HCT116 (cell line): ENCODE data around the gene HGF. TPM values are rescaled to one million over a fixed set of nuclear protein-coding genes. Genes with fewer than 3 reads are reported as not detected.

Experiments
- ATAC-seq: fragments of 200-7000 bp; cut with Tn5 transposase; 2 replicates; pipeline ENCODE4 v1.9.1; 2020; ENCODE audit warnings: mild to moderate bottlenecking, moderate library complexity
- BruUV-seq: library from RNA; stranded (reverse); fragments of 400-500 nt; replicated peaks from 2 replicates; lab custom pipeline; 2021; lab: Mats Ljungman, UMichigan
- CTCF ChIA-PET: fragments of 300-600 bp; sonication (Branson Sonifier 250); formaldehyde crosslinking; loops from one replicate; lab custom pipeline; 2021; ENCODE audit warnings: antibody characterized with exemption; lab: Charles Lee
- POLR2A ChIA-PET: fragments of 300-600, 350-600 bp; sonication (Branson Sonifier 250); formaldehyde crosslinking; loops from one replicate; lab custom pipeline; 2021; ENCODE audit warnings: antibody characterized with exemption; lab: Charles Lee
- RAD21 ChIA-PET, 2 experiments: fragments of 300-600 bp; sonication (Branson Sonifier 250); formaldehyde crosslinking; loops; one replicate each; lab custom pipeline; 2023; ENCODE audit warnings: low total read pairs in 2 of 2; ENCODE audit not compliant: uncharacterized antibody in 2 of 2, unreplicated experiment in 2 of 2, low non-redundant PET in 1 of 2; lab: Charles Lee
- DNase-seq: peaks from one replicate; pipeline ENCODE4 v3.0.0-alpha.2; 2010; ENCODE audit warnings: low read depth, low spot score
- H2AFZ ChIP-seq: fragments of 200-600 bp; shearing (Covaris generic), sonication (generic); 2 replicates; pipeline ENCODE4 v1.6.1; 2017; ENCODE audit warnings: low read depth, mixed run types, mixed read lengths, antibody characterized with exemption, low read length; ENCODE audit not compliant: poor library complexity, severe bottlenecking
- H3K27ac ChIP-seq: 2 replicates; pipeline ENCODE4 v1.5.1; 2012; ENCODE audit warnings: low read depth, low read length
- H3K27me3 ChIP-seq: fragments of 200-600 bp; sonication (generic); 2 replicates; pipeline ENCODE4 v1.6.1; 2016; ENCODE audit warnings: mixed run types, low read length, mixed read lengths; ENCODE audit not compliant: insufficient read depth
- H3K36me3 ChIP-seq, 2 experiments: fragments of 200-500 bp in 1 of 2; fragments of 200-600 bp in 1 of 2; sonication (Bioruptor generic) in 1 of 2; sonication (generic) in 1 of 2; 2 replicates each; pipeline versions ENCODE4 v1.5.1 to v1.6.1; 2014 to 2016; ENCODE audit warnings: low read length in 2 of 2, inconsistent platforms in 1 of 2, mixed read lengths in 1 of 2, mixed run types in 1 of 2; ENCODE audit not compliant: insufficient read depth in 2 of 2, control insufficient read depth in 1 of 2
- H3K4me1 ChIP-seq, 2 experiments: fragments of 200-600 bp in 1 of 2; sonication (generic) in 1 of 2; 2 replicates each; pipeline versions ENCODE4 v1.5.1 to v1.6.1; 2012 to 2017; ENCODE audit warnings: low read length in 2 of 2, inconsistent platforms in 1 of 2, mild to moderate bottlenecking in 1 of 2, mixed read lengths in 1 of 2, mixed run types in 1 of 2, moderate library complexity in 1 of 2; ENCODE audit not compliant: insufficient read depth in 2 of 2, control insufficient read depth in 1 of 2
- H3K4me2 ChIP-seq: fragments of 200-600 bp; sonication (generic); 2 replicates; pipeline ENCODE4 v1.6.1; 2017; ENCODE audit warnings: mixed run types, low read length, mixed read lengths
- H3K4me3 ChIP-seq, 2 experiments: fragments of 200-600 bp in 1 of 2; sonication (generic) in 1 of 2; replicated peaks in 1 of 2; 2 replicates each; pipeline ENCODE4 v1.5.1; 2011 to 2016; ENCODE audit warnings: low read length in 2 of 2, control low read depth in 1 of 2, low read depth in 1 of 2, mild to moderate bottlenecking in 1 of 2, mixed read lengths in 1 of 2, mixed run types in 1 of 2
- H3K79me2 ChIP-seq: fragments of 200-600 bp; sonication (generic); 2 replicates; pipeline ENCODE4 v1.6.1; 2017; ENCODE audit warnings: mild to moderate bottlenecking, mixed run types, low read length, moderate library complexity, mixed read lengths; ENCODE audit not compliant: insufficient read depth
- H3K9ac ChIP-seq: fragments of 200-600 bp; sonication (generic); 2 replicates; pipeline ENCODE4 v1.6.1; 2016; ENCODE audit warnings: low read length, mixed read lengths
- H3K9me2 ChIP-seq: fragments of 200-600 bp; sonication (generic), shearing (Covaris generic); 2 replicates; pipeline ENCODE4 v1.6.1; 2017; ENCODE audit warnings: mixed run types, mild to moderate bottlenecking, moderate library complexity; ENCODE audit not compliant: insufficient read depth
- H3K9me3 ChIP-seq, 2 experiments: fragments of 200-500 bp in 1 of 2; fragments of 200-600 bp in 1 of 2; sonication (Bioruptor generic) in 1 of 2; sonication (generic) in 1 of 2; 2 replicates each; pipeline ENCODE4 v1.6.1; 2014 to 2017; ENCODE audit warnings: low read length in 2 of 2, mixed read lengths in 2 of 2, inconsistent platforms in 1 of 2, low read depth in 1 of 2, mild to moderate bottlenecking in 1 of 2, mixed run types in 1 of 2, moderate library complexity in 1 of 2; ENCODE audit not compliant: control insufficient read depth in 1 of 2, insufficient read depth in 1 of 2
- H4K20me1 ChIP-seq: fragments of 200-600 bp; sonication (generic), shearing (Covaris generic); 2 replicates; pipeline ENCODE4 v1.6.1; 2017; ENCODE audit warnings: mixed run types, mild to moderate bottlenecking, moderate library complexity; ENCODE audit not compliant: insufficient read depth
- CBX3 ChIP-seq: IDR thresholded peaks from 2 replicates; pipeline ENCODE4 v1.6.1; 2012; ENCODE audit warnings: low read depth
- CTCF ChIP-seq, 3 experiments: fragments of 200-600 bp in 1 of 3; sonication (generic) in 1 of 3; IDR thresholded peaks in 2 of 3; conservative IDR thresholded peaks in 1 of 3; 2 replicates each; pipeline ENCODE4 v1.5.1; 2012 to 2017; ENCODE audit warnings: low read depth in 2 of 3, low read length in 2 of 3, antibody characterized with exemption in 1 of 3, borderline replicate concordance in 1 of 3, control low read depth in 1 of 3, mild to moderate bottlenecking in 1 of 3, mixed read lengths in 1 of 3, mixed run types in 1 of 3, moderate library complexity in 1 of 3; ENCODE audit not compliant: insufficient read depth in 1 of 3
- EGR1 ChIP-seq: IDR thresholded peaks from 2 replicates; pipeline ENCODE4 v1.6.1; 2012; ENCODE audit warnings: low read depth
- FOSL1 ChIP-seq: IDR thresholded peaks from 2 replicates; pipeline ENCODE4 v1.6.1; 2012; ENCODE audit warnings: low read depth
- POLR2A ChIP-seq: IDR thresholded peaks from 2 replicates; pipeline ENCODE4 v1.7.0; 2011; ENCODE audit warnings: borderline replicate concordance; ENCODE audit not compliant: insufficient read depth, insufficient read length; ENCODE audit errors: extremely low read depth
- RAD21 ChIP-seq: IDR thresholded peaks from 2 replicates; pipeline ENCODE4 v1.6.1; 2012; ENCODE audit warnings: low read depth, mild to moderate bottlenecking
- SRF ChIP-seq: IDR thresholded peaks from 2 replicates; pipeline ENCODE4 v1.6.1; 2012; ENCODE audit warnings: low read depth
- TCF7L2 ChIP-seq: IDR thresholded peaks from 2 replicates; pipeline ENCODE4 v1.7.0; 2011; ENCODE audit warnings: borderline replicate concordance, inconsistent platforms; ENCODE audit not compliant: insufficient read depth, insufficient read length; ENCODE audit errors: extremely low read depth
- ZBTB33 ChIP-seq: IDR thresholded peaks from 2 replicates; pipeline ENCODE4 v1.6.1; 2011; ENCODE audit warnings: mild to moderate bottlenecking, low read length, moderate library complexity; ENCODE audit not compliant: insufficient replicate concordance; ENCODE audit errors: extremely low read depth
- ZFX ChIP-seq: fragments of 450-650 bp; IDR thresholded peaks from 2 replicates; pipeline ENCODE4 v1.6.1; 2017
- intact Hi-C: fragments of 100-400 bp; cut with micrococcal nuclease; formaldehyde crosslinking; loops from 2 replicates; pipeline ENCODE4 v1.10.0; 2022
- total RNA-seq: library from RNA; stranded (reverse); gene quantifications from one replicate; pipeline ENCODE4 v1.2.1, GENCODE V29; 2021; ENCODE audit not compliant: unreplicated experiment

HGF gene
- total RNA-seq, 1 experiment from 2014 or later = 0.15 TPM

- Histone ChIP-seq H3K4me2 (no peak overlapping the region), H3K9ac (no peak overlapping the region), H3K27ac (no peak overlapping the region), H3K36me3 (no peaks in the 10 kb centered on the region), H3K4me3 (no peak overlapping the region), H3K4me1 (no peaks in the 10 kb centered on the region), H2AFZ (no peak overlapping the region), H3K9me3 (no peaks in the 10 kb centered on the region), H3K9me2 (no peaks in the 10 kb centered on the region), H3K79me2 (no peaks in the 10 kb centered on the region), H4K20me1 (no peaks in the 10 kb centered on the region), H3K27me3 (no peaks in the 10 kb centered on the region)
- no TSS peak for BruUV-seq
- ATAC-seq (no peak), DNase-seq (no peak)
- ChIA-PET RAD21 (no interaction called here), CTCF (no interaction called here), POLR2A (no interaction called here)
- TF ChIP-seq TCF7L2 = no peak
- TF ChIP-seq CTCF (IDR thresholded peaks at IDR 0.05 in 2 of 3, conservative IDR thresholded peaks at IDR 0.05 in 1 of 3; ENCODE audit: borderline replicate concordance in 1 of 3, insufficient read depth in 1 of 3, low read depth in 2 of 3, low read length in 2 of 3) = no peak
- no peak for TF ChIP-seq EGR1
- no peak for TF ChIP-seq ZFX
- no peak for TF ChIP-seq CBX3
- TF ChIP-seq POLR2A = no peak
- TF ChIP-seq SRF = no peak
- TF ChIP-seq RAD21 = no peak
- no peak for TF ChIP-seq FOSL1
- intact Hi-C loops = no loop called here
Measured at GRCh38 chr7:81753392-81753791, 16.5 kb downstream of the HGF start.

GRCh38 chr7:81752318-81752714, 17.5 kb downstream of the HGF start:
- ChIA-PET RAD21 (no interaction called here), CTCF (no interaction called here), POLR2A (no interaction called here)
- H3K36me3 ChIP-seq = no peaks in the 10 kb centered on the region
- no peak for TF ChIP-seq ZBTB33
- H3K79me2 ChIP-seq = no peaks in the 10 kb centered on the region
- no peak overlapping the region for H3K27ac ChIP-seq
- no peaks in the 10 kb centered on the region for H3K9me2 ChIP-seq
- no peak overlapping the region for H3K9ac ChIP-seq
- intact Hi-C loops = no loop called here
- H2AFZ ChIP-seq = no peak overlapping the region
- H4K20me1 ChIP-seq = no peaks in the 10 kb centered on the region
- no TSS peak for BruUV-seq
- H3K4me2 ChIP-seq = no peak overlapping the region
- no peaks in the 10 kb centered on the region for H3K9me3 ChIP-seq
- H3K27me3 ChIP-seq = no peaks in the 10 kb centered on the region
- ATAC-seq (no peak), DNase-seq (no peak)
- no peaks in the 10 kb centered on the region for H3K4me1 ChIP-seq
- H3K4me3 ChIP-seq = no peak overlapping the region
